ENCODE results near the gene TEX264.

DNA sequence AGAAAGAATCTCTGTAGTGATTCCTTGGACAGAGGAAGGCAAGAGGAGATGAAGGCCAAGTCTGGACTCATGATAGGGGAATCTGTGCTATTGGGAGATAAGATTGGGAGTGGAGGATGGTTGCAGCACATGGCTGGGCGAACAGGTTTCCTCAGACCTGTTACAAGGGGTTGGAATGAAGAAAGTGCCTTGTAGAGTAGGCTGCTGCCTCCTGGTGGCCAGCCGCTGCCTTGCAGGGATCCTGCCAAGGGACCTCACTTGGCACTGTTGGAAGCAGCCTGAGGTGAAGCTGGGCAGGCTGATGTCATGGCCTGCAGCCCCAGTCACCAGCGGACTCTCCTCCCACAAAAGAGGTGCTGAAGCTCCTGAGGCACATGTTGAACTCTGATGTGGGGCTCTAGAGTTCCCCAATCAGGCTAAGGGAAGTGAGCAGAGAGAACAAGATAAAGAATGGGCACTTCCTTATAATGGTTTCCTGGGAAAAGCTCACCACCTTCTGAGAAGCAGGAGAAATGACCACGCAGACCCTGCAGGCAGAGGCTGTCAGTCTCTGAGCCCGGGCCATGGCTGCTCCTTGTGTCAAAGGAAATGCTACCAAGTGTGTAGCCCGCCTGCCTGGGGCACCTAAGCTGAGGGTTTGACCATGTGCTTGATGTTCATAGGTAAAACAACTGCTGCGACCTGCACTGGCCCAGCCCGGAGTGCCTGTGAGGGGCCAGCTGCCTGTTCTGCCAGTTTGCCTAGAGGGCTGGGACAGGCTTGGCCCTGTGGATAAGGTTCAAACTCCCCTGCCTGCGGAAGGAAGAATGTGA, 1.6 kb upstream of the TEX264 start:
- TF ChIP-seq, protein P1, sequence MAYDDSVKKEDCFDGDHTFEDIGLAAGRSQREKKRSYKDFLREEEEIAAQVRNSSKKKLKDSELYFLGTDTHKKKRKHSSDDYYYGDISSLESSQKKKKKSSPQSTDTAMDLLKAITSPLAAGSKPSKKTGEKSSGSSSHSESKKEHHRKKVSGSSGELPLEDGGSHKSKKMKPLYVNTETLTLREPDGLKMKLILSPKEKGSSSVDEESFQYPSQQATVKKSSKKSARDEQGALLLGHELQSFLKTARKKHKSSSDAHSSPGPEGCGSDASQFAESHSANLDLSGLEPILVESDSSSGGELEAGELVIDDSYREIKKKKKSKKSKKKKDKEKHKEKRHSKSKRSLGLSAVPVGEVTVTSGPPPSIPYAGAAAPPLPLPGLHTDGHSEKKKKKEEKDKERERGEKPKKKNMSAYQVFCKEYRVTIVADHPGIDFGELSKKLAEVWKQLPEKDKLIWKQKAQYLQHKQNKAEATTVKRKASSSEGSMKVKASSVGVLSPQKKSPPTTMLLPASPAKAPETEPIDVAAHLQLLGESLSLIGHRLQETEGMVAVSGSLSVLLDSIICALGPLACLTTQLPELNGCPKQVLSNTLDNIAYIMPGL (CRISPR knock-in tag; IDR thresholded peaks at IDR 0.05), result no peak
- no peak for TF ChIP-seq ESRRA (CRISPR knock-in tag; IDR thresholded peaks at IDR 0.05; ENCODE audit: borderline replicate concordance)
- TF ChIP-seq, protein P2, sequence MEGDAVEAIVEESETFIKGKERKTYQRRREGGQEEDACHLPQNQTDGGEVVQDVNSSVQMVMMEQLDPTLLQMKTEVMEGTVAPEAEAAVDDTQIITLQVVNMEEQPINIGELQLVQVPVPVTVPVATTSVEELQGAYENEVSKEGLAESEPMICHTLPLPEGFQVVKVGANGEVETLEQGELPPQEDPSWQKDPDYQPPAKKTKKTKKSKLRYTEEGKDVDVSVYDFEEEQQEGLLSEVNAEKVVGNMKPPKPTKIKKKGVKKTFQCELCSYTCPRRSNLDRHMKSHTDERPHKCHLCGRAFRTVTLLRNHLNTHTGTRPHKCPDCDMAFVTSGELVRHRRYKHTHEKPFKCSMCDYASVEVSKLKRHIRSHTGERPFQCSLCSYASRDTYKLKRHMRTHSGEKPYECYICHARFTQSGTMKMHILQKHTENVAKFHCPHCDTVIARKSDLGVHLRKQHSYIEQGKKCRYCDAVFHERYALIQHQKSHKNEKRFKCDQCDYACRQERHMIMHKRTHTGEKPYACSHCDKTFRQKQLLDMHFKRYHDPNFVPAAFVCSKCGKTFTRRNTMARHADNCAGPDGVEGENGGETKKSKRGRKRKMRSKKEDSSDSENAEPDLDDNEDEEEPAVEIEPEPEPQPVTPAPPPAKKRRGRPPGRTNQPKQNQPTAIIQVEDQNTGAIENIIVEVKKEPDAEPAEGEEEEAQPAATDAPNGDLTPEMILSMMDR (IDR thresholded peaks at IDR 0.05), result peak; percentile 94
- no peak for TF ChIP-seq CREB1 (CRISPR knock-in tag; IDR thresholded peaks at IDR 0.05)
- no peak for TF ChIP-seq NFE2L1 (CRISPR knock-in tag; IDR thresholded peaks at IDR 0.05)
- no peak for TF ChIP-seq USF1 (CRISPR knock-in tag; IDR thresholded peaks at IDR 0.05)
- no peak for TF ChIP-seq FOXJ3 (CRISPR knock-in tag; IDR thresholded peaks at IDR 0.05; ENCODE audit: borderline replicate concordance)
- TF ChIP-seq ZNF121 (CRISPR knock-in tag; IDR thresholded peaks at IDR 0.05), result no peak
- no peak for TF ChIP-seq NR3C1 (CRISPR knock-in tag; conservative IDR thresholded peaks at IDR 0.05; ENCODE audit: low read depth)
- TF ChIP-seq, protein P3, sequence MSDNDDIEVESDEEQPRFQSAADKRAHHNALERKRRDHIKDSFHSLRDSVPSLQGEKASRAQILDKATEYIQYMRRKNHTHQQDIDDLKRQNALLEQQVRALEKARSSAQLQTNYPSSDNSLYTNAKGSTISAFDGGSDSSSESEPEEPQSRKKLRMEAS (CRISPR knock-in tag; IDR thresholded peaks at IDR 0.05), result peak; percentile 74
- no peak for TF ChIP-seq PREB (CRISPR knock-in tag; IDR thresholded peaks at IDR 0.05; ENCODE audit: borderline replicate concordance)

Data from WTC11 (cell line).